Upper lobe of left lung (tissue), 6 donors: ENCODE results near the gene RNASET2. TPM values are rescaled to one million over a fixed set of nuclear protein-coding genes. Genes with fewer than 3 reads are reported as not detected.
A peak's percentile ranks its signal among the peaks of the same experiment; 100 is the strongest.

ENCODE experiments used
- ATAC-seq, 2 donors: fragments of 200-7000 bp; cut with Tn5 transposase; one replicate each; pipeline ENCODE4 v1.9.1; 2022; ENCODE audit warnings: mild to moderate bottlenecking in 2 of 2, moderate library complexity in 2 of 2; ENCODE audit not compliant: low FRiP score in 2 of 2
- DNase-seq, 2 donors: peaks; one replicate each; pipeline ENCODE4 v3.0.0-alpha.2; 2019 to 2020
- H3K27ac ChIP-seq, 4 donors: fragments of 200-600 bp; sonication (generic); one replicate each; pipeline ENCODE4 v1.5.1; 2016 to 2019
- H3K27me3 ChIP-seq, 4 donors: fragments of 200-600 bp; sonication (generic); one replicate each; pipeline ENCODE4 v1.5.1; 2017 to 2019
- H3K36me3 ChIP-seq, 4 donors: fragments of 200-600 bp; sonication (generic); one replicate each; pipeline ENCODE4 v1.5.1; 2016 to 2019
- H3K4me1 ChIP-seq, 4 donors: fragments of 200-600 bp; sonication (generic); one replicate each; pipeline ENCODE4 v1.5.1; 2018 to 2019
- H3K4me3 ChIP-seq, 4 donors: fragments of 200-600 bp; sonication (generic); one replicate each; pipeline ENCODE4 v1.5.1; 2017 to 2019; ENCODE audit warnings: mild to moderate bottlenecking in 2 of 4, moderate library complexity in 1 of 4
- H3K9me3 ChIP-seq, 4 donors: fragments of 200-600 bp; sonication (generic); one replicate each; pipeline ENCODE4 v1.5.1; 2018 to 2019
- EP300 ChIP-seq, 4 donors: sonication (generic); formaldehyde crosslinking; IDR thresholded peaks; one replicate each; pipeline ENCODE4 v1.5.1; 2017; ENCODE audit warnings: antibody characterized with exemption in 4 of 4, control low read depth in 2 of 4
- POLR2A ChIP-seq, 4 donors: fragments of 450-650 bp; IDR thresholded peaks; one replicate each; pipeline ENCODE4 v1.5.1; 2016 to 2017; ENCODE audit warnings: antibody characterized with exemption in 4 of 4, mild to moderate bottlenecking in 2 of 4
- POLR2AphosphoS5 ChIP-seq, 2 donors: sonication (generic); formaldehyde crosslinking; IDR thresholded peaks; one replicate each; pipeline ENCODE4 v1.5.1; 2017; ENCODE audit warnings: antibody characterized with exemption in 2 of 2
- WGBS, 2 donors: methylation state at CpG; one replicate each; pipeline ENCODE4 v1.1.5; 2017 to 2018; 5-methylcytosine and 5-hydroxymethylcytosine counted together
- total RNA-seq, 6 donors: library from RNA; depleted of rRNA in 4 of 6; stranded (reverse); fragments of >200 nt in 4 of 6; gene quantifications; one replicate each; pipeline versions ENCODE4 v1.1.0 to v1.2.1, GENCODE V29; 2016 to 2021
- TF ChIP-seq, protein P1 (sequence below), 6 experiments: fragments of 450-650 bp in 4 of 6; fragments of 200-600 bp in 2 of 6; sonication (generic) in 2 of 6; IDR thresholded peaks; one replicate each; pipeline ENCODE4 v1.5.1; 2016 to 2019; ENCODE audit warnings: antibody characterized with exemption in 6 of 6
- donor health status: DM: no; HTN: no; CAD: no; lungs with moderate emphysema.
- donor health status: DM: no; HTN: yes; CAD: no; lungs with severe emphysema.

Gene RNASET2
- total RNA-seq, 6 donors from 2014 or later, result 66.4 to 131 (median 94.8) TPM

DNA sequence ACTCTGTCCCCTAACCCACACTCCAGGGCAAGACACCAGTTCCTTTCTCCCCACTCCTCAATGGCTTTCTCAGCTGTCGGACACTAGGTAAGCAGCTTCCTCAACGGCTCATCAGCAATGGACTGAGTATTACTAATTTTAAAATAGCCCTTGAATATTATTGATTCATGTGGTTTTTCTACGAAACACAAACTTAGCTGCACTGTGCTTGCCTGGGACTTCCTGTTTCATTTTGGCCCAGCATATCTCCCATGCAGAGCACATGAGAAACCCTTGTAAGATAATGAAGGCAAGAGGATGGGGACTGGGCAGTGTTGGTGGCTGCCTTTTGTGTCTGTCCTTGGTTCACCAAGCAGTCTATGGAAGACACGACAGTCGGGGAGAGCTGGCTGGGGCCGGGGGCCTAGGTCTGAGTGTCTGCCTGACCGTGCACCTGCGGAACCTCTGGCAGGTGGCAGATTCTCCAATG lies 48.9 kb downstream of the RNASET2 start:
- ATAC-seq (no peak), DNase-seq (no peak)
- H3K36me3 ChIP-seq, result no peaks in the 10 kb centered on the region
- H3K4me1 ChIP-seq, result no peaks in the 10 kb centered on the region
- 78 to 79% methylated on average over 8 of the region's 8 CpGs for WGBS, 2 donors
- H3K9me3 ChIP-seq, result no peaks in the 10 kb centered on the region
- TF ChIP-seq POLR2A (IDR thresholded peaks at IDR 0.05) (no peak), POLR2AphosphoS5 (IDR thresholded peaks at IDR 0.05) (no peak), EP300 (IDR thresholded peaks at IDR 0.05) (no peak)
- TF ChIP-seq, protein P1, sequence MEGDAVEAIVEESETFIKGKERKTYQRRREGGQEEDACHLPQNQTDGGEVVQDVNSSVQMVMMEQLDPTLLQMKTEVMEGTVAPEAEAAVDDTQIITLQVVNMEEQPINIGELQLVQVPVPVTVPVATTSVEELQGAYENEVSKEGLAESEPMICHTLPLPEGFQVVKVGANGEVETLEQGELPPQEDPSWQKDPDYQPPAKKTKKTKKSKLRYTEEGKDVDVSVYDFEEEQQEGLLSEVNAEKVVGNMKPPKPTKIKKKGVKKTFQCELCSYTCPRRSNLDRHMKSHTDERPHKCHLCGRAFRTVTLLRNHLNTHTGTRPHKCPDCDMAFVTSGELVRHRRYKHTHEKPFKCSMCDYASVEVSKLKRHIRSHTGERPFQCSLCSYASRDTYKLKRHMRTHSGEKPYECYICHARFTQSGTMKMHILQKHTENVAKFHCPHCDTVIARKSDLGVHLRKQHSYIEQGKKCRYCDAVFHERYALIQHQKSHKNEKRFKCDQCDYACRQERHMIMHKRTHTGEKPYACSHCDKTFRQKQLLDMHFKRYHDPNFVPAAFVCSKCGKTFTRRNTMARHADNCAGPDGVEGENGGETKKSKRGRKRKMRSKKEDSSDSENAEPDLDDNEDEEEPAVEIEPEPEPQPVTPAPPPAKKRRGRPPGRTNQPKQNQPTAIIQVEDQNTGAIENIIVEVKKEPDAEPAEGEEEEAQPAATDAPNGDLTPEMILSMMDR (IDR thresholded peaks at IDR 0.05), result no peak
- H3K27me3 ChIP-seq, result no peaks in the 10 kb centered on the region
- no peak overlapping the region for H3K4me3 ChIP-seq
- H3K27ac ChIP-seq, result no peak overlapping the region

DNA sequence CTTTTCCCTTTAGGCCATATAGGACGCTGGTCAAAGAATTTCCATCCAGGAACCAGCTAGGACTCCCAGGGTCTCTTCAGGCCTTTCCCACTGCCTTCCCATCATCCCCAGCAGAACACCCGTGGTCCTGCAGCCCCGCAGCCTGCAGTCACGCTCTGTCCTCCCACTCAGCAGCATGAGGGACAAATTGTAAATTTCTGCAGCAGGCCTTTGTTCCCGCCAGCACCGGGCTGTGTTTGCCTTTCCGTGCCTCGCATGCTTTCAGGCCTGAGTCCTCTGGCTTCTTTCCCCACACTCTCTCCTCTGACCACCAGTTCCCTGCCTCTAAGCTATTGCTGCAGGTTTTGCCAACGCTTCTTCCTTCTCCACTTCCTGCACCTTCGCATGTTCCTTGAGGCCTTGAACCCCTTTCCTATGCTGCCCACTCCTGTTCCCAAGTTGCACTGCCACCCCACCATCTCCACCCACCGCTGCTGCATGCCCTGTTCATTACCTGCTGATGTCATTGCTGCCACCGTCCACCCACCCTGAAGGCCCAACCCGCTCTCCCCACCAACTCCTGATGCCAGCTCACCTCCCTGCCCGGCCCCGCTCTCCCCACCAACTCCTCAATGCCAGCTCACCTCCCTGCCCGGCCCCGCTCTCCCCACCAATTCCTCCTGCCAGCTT lies 49.8 kb downstream of the RNASET2 start:
- Histone ChIP-seq H3K27me3 (no peaks in the 10 kb centered on the region), H3K27ac (no peak overlapping the region), H3K9me3 (no peaks in the 10 kb centered on the region), H3K4me1 (no peaks in the 10 kb centered on the region), H3K36me3 (no peaks in the 10 kb centered on the region), H3K4me3 (no peak overlapping the region)
- 88 to 91% methylated on average over 17 of the region's 17 CpGs for WGBS, 2 donors
- ATAC-seq (no peak), DNase-seq (peak in 1 of 2 donors; percentile 57)
- TF ChIP-seq, protein P1 (IDR thresholded peaks at IDR 0.05), result no peak
- TF ChIP-seq POLR2AphosphoS5 (IDR thresholded peaks at IDR 0.05), result no peak
- no peak for TF ChIP-seq POLR2A (IDR thresholded peaks at IDR 0.05)
- TF ChIP-seq EP300 (IDR thresholded peaks at IDR 0.05), result no peak

DNA sequence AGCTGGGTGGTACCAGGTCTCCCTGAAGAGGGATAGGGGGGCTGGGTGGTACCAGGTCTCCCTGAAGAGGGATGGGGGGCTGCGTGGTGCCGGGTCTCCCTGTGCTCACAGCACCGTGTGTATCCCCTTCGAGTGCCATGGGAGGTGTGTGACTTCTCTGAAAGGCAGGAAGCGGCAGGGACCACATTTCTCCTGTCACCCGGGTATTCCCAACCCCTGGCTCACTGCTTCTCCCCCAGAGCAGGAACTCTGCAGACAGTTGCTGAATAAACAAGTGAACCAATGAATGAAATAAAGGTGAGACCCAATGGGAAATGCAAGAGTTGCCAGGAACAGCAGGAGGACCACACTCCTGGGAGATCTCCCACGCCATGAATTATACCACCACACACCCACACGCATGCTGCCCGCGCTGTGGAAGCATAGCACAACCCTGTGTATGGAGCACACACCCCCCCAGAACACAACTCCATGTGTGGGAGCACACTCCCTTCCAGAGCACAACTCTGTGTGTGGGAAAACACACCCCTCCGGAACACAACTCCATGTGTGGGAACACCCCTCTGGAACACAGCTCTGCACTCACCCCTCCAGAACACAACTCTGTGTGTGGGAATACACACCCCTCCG lies 50.7 kb downstream of the RNASET2 start:
- H3K4me1 ChIP-seq, result no peaks in the 10 kb centered on the region
- 79 to 82% methylated on average over 9 to 11 of the region's 12 CpGs for WGBS, 2 donors
- H3K27ac ChIP-seq, result no peak overlapping the region
- ATAC-seq (no peak), DNase-seq (no peak)
- no peaks in the 10 kb centered on the region for H3K36me3 ChIP-seq
- no peaks in the 10 kb centered on the region for H3K27me3 ChIP-seq
- H3K4me3 ChIP-seq, result no peak overlapping the region
- TF ChIP-seq POLR2AphosphoS5 (IDR thresholded peaks at IDR 0.05) (no peak), POLR2A (IDR thresholded peaks at IDR 0.05) (no peak), EP300 (IDR thresholded peaks at IDR 0.05) (no peak)
- TF ChIP-seq, protein P1 (IDR thresholded peaks at IDR 0.05), result no peak
- H3K9me3 ChIP-seq, result no peaks in the 10 kb centered on the region

DNA sequence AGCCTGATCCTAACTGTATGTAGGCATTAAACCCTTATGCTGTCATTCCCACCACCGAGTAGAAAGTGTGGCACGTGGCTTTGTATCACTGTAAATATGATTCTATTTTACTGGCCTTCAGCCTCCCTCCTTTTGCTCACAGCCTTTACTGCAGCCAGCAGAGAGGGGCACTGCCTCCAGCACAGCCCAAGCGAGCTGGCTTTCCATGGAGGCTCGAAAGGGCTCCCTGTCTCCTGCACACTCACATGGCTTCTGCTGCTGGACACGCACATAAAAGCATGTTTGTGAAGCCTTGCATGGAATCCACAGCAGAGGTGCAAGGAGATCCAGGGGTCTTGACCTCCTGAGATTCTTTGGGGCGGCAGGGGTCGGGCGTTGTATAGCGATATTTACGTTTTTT lies 51.3 kb downstream of the RNASET2 start:
- no peak overlapping the region for H3K4me3 ChIP-seq
- no peak overlapping the region for H3K27ac ChIP-seq
- H3K9me3 ChIP-seq, result no peaks in the 10 kb centered on the region
- ATAC-seq, result no peak
- 72 to 86% methylated on average over 10 of the region's 10 CpGs for WGBS, 2 donors
- TF ChIP-seq POLR2AphosphoS5 (IDR thresholded peaks at IDR 0.05) (no peak), EP300 (IDR thresholded peaks at IDR 0.05) (no peak), POLR2A (IDR thresholded peaks at IDR 0.05) (no peak)
- TF ChIP-seq, protein P1 (IDR thresholded peaks at IDR 0.05), result no peak
- H3K4me1 ChIP-seq, result no peaks in the 10 kb centered on the region
- H3K27me3 ChIP-seq, result no peaks in the 10 kb centered on the region
- H3K36me3 ChIP-seq, result no peaks in the 10 kb centered on the region
- DNase-seq, result no peak
